Testis (tissue), 2 donors: ENCODE measurements around the gene FXYD5.

Experiments used
- POLR2A ChIP-seq: fragments of 450-650 bp; IDR thresholded peaks from one replicate; pipeline ENCODE4 v1.6.1; 2017; ENCODE audit warnings: antibody characterized with exemption, mild to moderate bottlenecking, moderate library complexity
- TF ChIP-seq, protein P1 (sequence below), 3 experiments: fragments of 450-650 bp in 2 of 3; fragments of 200-600 bp in 1 of 3; sonication (generic) in 1 of 3; IDR thresholded peaks; one replicate each; pipeline ENCODE4 v1.5.1; 2016 to 2019; ENCODE audit warnings: antibody characterized with exemption in 3 of 3, mild to moderate bottlenecking in 2 of 3, moderate library complexity in 1 of 3

DNA sequence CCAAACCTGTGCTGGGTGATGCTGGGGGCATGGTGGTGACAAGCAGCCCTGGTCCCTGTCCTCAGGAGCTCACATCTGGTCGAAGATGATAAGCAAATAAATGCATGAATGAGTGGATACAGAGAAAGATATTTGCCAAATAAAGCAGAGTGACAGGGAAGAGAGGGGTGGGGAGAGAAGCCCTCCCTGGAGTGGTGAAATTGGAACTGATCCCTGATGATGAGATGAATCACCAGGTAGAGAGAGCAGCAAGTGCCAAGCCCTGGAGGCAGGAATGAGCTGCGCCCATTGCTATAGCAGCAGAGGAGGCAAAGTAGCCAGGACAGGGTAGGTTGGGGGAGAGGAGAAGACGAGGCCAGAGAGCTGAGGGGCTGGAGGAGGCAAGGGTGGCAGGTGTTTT is 13.7 kb downstream of the FXYD5 start:
- TF ChIP-seq, protein P1, sequence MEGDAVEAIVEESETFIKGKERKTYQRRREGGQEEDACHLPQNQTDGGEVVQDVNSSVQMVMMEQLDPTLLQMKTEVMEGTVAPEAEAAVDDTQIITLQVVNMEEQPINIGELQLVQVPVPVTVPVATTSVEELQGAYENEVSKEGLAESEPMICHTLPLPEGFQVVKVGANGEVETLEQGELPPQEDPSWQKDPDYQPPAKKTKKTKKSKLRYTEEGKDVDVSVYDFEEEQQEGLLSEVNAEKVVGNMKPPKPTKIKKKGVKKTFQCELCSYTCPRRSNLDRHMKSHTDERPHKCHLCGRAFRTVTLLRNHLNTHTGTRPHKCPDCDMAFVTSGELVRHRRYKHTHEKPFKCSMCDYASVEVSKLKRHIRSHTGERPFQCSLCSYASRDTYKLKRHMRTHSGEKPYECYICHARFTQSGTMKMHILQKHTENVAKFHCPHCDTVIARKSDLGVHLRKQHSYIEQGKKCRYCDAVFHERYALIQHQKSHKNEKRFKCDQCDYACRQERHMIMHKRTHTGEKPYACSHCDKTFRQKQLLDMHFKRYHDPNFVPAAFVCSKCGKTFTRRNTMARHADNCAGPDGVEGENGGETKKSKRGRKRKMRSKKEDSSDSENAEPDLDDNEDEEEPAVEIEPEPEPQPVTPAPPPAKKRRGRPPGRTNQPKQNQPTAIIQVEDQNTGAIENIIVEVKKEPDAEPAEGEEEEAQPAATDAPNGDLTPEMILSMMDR (IDR thresholded peaks at IDR 0.05): no peak
- no peak for TF ChIP-seq POLR2A
